ENCODE results near the gene CEACAM21. TPM values are rescaled to one million over a fixed set of nuclear protein-coding genes. Genes with fewer than 3 reads are reported as not detected.

The CEACAM21 gene
- total and polyA plus RNA-seq, 2 donors (not counting 1 experiment from before 2014, with no cell fraction given), result not detected

GRCh38 chr19:41610789-41611188 lies 34.8 kb downstream of the CEACAM21 start:
- H3K4me3 ChIP-seq (replicated peaks in 1 of 4; ENCODE audit: control extremely low read depth in 1 of 4, insufficient read depth in 1 of 4, low read depth in 3 of 4, low read length in 4 of 4), result no peak overlapping the region
- H3K9me3 ChIP-seq (ENCODE audit: control insufficient read depth, insufficient read depth, low read depth, low read length), result no peaks in the 10 kb centered on the region
- no peak overlapping the region for H3K9ac ChIP-seq (ENCODE audit: insufficient read depth, low read length)
- no peaks in the 10 kb centered on the region for H3K27me3 ChIP-seq (ENCODE audit: control insufficient read depth, insufficient read depth, low read length)
- DNase-seq (ENCODE audit: low read depth in 2 of 2), result no peak
- no peak overlapping the region for H2AFZ ChIP-seq (ENCODE audit: low read length)
- no peaks in the 10 kb centered on the region for H4K20me1 ChIP-seq (ENCODE audit: control insufficient read depth, extremely low read depth, insufficient read depth, low read length)
- H3K79me2 ChIP-seq (ENCODE audit: control insufficient read depth, insufficient read depth, low read length), result no peaks in the 10 kb centered on the region
- H3K27ac ChIP-seq (ENCODE audit: insufficient read depth, low read length), result no peak overlapping the region
- no peaks in the 10 kb centered on the region for H3K36me3 ChIP-seq (ENCODE audit: control insufficient read depth, insufficient read depth, low read length)
- no peaks in the 10 kb centered on the region for H3K4me1 ChIP-seq (ENCODE audit: control insufficient read depth, extremely low read depth, insufficient read depth, low read length)
- H3K4me2 ChIP-seq (ENCODE audit: extremely low read depth, insufficient read depth, low read length), result no peak overlapping the region
- TF ChIP-seq CTCF (conservative IDR thresholded peaks at IDR 0.05 in 1 of 2, IDR thresholded peaks at IDR 0.05 in 1 of 2; ENCODE audit: low read depth in 1 of 2, low read length in 2 of 2), result no peak
- TF ChIP-seq EZH2 (IDR thresholded peaks at IDR 0.05; ENCODE audit: low read length, missing control alignments), result no peak

GRCh38 chr19:41612483-41612882 lies 36.5 kb downstream of the CEACAM21 start:
- no peaks in the 10 kb centered on the region for H3K27me3 ChIP-seq (ENCODE audit: control insufficient read depth, insufficient read depth, low read length)
- H3K4me2 ChIP-seq (ENCODE audit: extremely low read depth, insufficient read depth, low read length), result no peak overlapping the region
- no peak overlapping the region for H3K27ac ChIP-seq (ENCODE audit: insufficient read depth, low read length)
- no peaks in the 10 kb centered on the region for H3K36me3 ChIP-seq (ENCODE audit: control insufficient read depth, insufficient read depth, low read length)
- H3K4me3 ChIP-seq (replicated peaks in 1 of 4; ENCODE audit: control extremely low read depth in 1 of 4, insufficient read depth in 1 of 4, low read depth in 3 of 4, low read length in 4 of 4), result no peak overlapping the region
- TF ChIP-seq CTCF (conservative IDR thresholded peaks at IDR 0.05 in 1 of 2, IDR thresholded peaks at IDR 0.05 in 1 of 2; ENCODE audit: low read depth in 1 of 2, low read length in 2 of 2), result no peak
- TF ChIP-seq EZH2 (IDR thresholded peaks at IDR 0.05; ENCODE audit: low read length, missing control alignments), result no peak
- H3K9ac ChIP-seq (ENCODE audit: insufficient read depth, low read length), result no peak overlapping the region
- no peaks in the 10 kb centered on the region for H3K4me1 ChIP-seq (ENCODE audit: control insufficient read depth, extremely low read depth, insufficient read depth, low read length)
- no peak overlapping the region for H2AFZ ChIP-seq (ENCODE audit: low read length)
- no peaks in the 10 kb centered on the region for H3K79me2 ChIP-seq (ENCODE audit: control insufficient read depth, insufficient read depth, low read length)
- no peaks in the 10 kb centered on the region for H3K9me3 ChIP-seq (ENCODE audit: control insufficient read depth, insufficient read depth, low read depth, low read length)
- DNase-seq (ENCODE audit: low read depth in 2 of 2), result no peak
- no peaks in the 10 kb centered on the region for H4K20me1 ChIP-seq (ENCODE audit: control insufficient read depth, extremely low read depth, insufficient read depth, low read length)

GRCh38 chr19:41615207-41615606 lies 39.2 kb downstream of the CEACAM21 start:
- H3K79me2 ChIP-seq (ENCODE audit: control insufficient read depth, insufficient read depth, low read length), result no peaks in the 10 kb centered on the region
- H3K9me3 ChIP-seq (ENCODE audit: control insufficient read depth, insufficient read depth, low read depth, low read length), result no peaks in the 10 kb centered on the region
- no peak overlapping the region for H3K27ac ChIP-seq (ENCODE audit: insufficient read depth, low read length)
- H3K36me3 ChIP-seq (ENCODE audit: control insufficient read depth, insufficient read depth, low read length), result no peaks in the 10 kb centered on the region
- DNase-seq (ENCODE audit: low read depth in 2 of 2), result no peak
- H3K9ac ChIP-seq (ENCODE audit: insufficient read depth, low read length), result no peak overlapping the region
- H3K4me1 ChIP-seq (ENCODE audit: control insufficient read depth, extremely low read depth, insufficient read depth, low read length), result no peaks in the 10 kb centered on the region
- H3K4me2 ChIP-seq (ENCODE audit: extremely low read depth, insufficient read depth, low read length), result no peak overlapping the region
- no peak for TF ChIP-seq CTCF (conservative IDR thresholded peaks at IDR 0.05 in 1 of 2, IDR thresholded peaks at IDR 0.05 in 1 of 2; ENCODE audit: low read depth in 1 of 2, low read length in 2 of 2)
- TF ChIP-seq EZH2 (IDR thresholded peaks at IDR 0.05; ENCODE audit: low read length, missing control alignments), result no peak
- H3K4me3 ChIP-seq (replicated peaks in 1 of 4; ENCODE audit: control extremely low read depth in 1 of 4, insufficient read depth in 1 of 4, low read depth in 3 of 4, low read length in 4 of 4), result no peak overlapping the region
- H4K20me1 ChIP-seq (ENCODE audit: control insufficient read depth, extremely low read depth, insufficient read depth, low read length), result no peaks in the 10 kb centered on the region
- no peak overlapping the region for H2AFZ ChIP-seq (ENCODE audit: low read length)
- H3K27me3 ChIP-seq (ENCODE audit: control insufficient read depth, insufficient read depth, low read length), result no peaks in the 10 kb centered on the region
